GM12878 (cell line): Measurements from ENCODE around the gene TRAF2. TPM values are rescaled to one million over a fixed set of nuclear protein-coding genes. Genes with fewer than 3 reads are reported as not detected.

ENCODE experiments used
- ATAC-seq: fragments of 200-7000 bp; cut with Tn5 transposase; 3 replicates; pipeline ENCODE4 v1.9.1; 2020; ENCODE audit warnings: mild to moderate bottlenecking, moderate library complexity
- BruUV-seq: library from RNA; stranded (reverse); fragments of 400-500 nt; replicated peaks from 2 replicates; lab custom pipeline; 2021; lab: Mats Ljungman, UMichigan
- CTCF ChIA-PET: fragments of 300-600 bp; sonication (Branson Sonifier 250); formaldehyde crosslinking; extraction: SDS; loops from one replicate; lab custom pipeline; 2021; ENCODE audit warnings: inconsistent platforms; lab: Yijun Ruan, JAX
- POLR2A ChIA-PET: fragments of 350-600 bp; formaldehyde crosslinking; extraction: SDS; loops from one replicate; lab custom pipeline; 2021; ENCODE audit warnings: inconsistent platforms; lab: Charles Lee
- RAD21 ChIA-PET: fragments of 300-600 bp; sonication (Branson Sonifier 250); formaldehyde crosslinking; loops from one replicate; lab custom pipeline; 2023; ENCODE audit warnings: antibody characterized with exemption; ENCODE audit not compliant: unreplicated experiment; lab: Charles Lee
- SMC1A ChIA-PET: fragments of 300-600 bp; sonication (Branson Sonifier 250); formaldehyde crosslinking; loops from one replicate; lab custom pipeline; 2023; ENCODE audit not compliant: unreplicated experiment, uncharacterized antibody; lab: Charles Lee
- DNase-seq: peaks from one replicate; pipeline ENCODE4 v3.0.0-alpha.2; 2011; ENCODE audit warnings: low read depth, low spot score
- FAIRE-seq: peaks from 3 replicates; lab custom pipeline; 2011; peaks lifted over from hg19 to GRCh38; lab: Jason Lieb, UNC
- H2AFZ ChIP-seq: 2 replicates; pipeline ENCODE4 v1.6.0; 2011; ENCODE audit warnings: low read depth, low read length, control low read depth; ENCODE audit not compliant: control insufficient read depth
- H3K27ac ChIP-seq: 2 replicates; pipeline ENCODE4 v1.5.1; 2011; ENCODE audit warnings: control low read depth; ENCODE audit not compliant: control insufficient read depth, insufficient read depth
- H3K27me3 ChIP-seq, 2 experiments: replicated peaks in 1 of 2; 2 replicates each; pipeline versions ENCODE4 v1.6.0 to v1.6.1; 2011; ENCODE audit warnings: low read length in 1 of 2; ENCODE audit not compliant: control insufficient read depth in 2 of 2, insufficient read depth in 2 of 2
- H3K36me3 ChIP-seq, 2 experiments: 2 replicates each; pipeline ENCODE4 v1.5.1; 2011; ENCODE audit warnings: low read length in 1 of 2; ENCODE audit not compliant: control insufficient read depth in 2 of 2, insufficient read depth in 2 of 2
- H3K4me1 ChIP-seq: 2 replicates; pipeline ENCODE4 v1.6.1; 2011; ENCODE audit warnings: mild to moderate bottlenecking, low read length, moderate library complexity, mixed read lengths; ENCODE audit not compliant: control insufficient read depth, insufficient read depth
- H3K4me2 ChIP-seq: 2 replicates; pipeline ENCODE4 v1.6.0; 2011; ENCODE audit warnings: control low read depth; ENCODE audit not compliant: control insufficient read depth, insufficient read depth
- H3K4me3 ChIP-seq: fragments of 200-600 bp; sonication (generic); 2 replicates; pipeline ENCODE4 v1.5.1; 2016
- H3K79me2 ChIP-seq: 2 replicates; pipeline ENCODE4 v1.6.0; 2011; ENCODE audit warnings: low read length; ENCODE audit not compliant: control insufficient read depth, insufficient read depth
- H3K9ac ChIP-seq: 2 replicates; pipeline ENCODE4 v1.8.0; 2011; ENCODE audit warnings: low read length, control low read depth, mixed read lengths; ENCODE audit not compliant: control insufficient read depth, insufficient read depth
- H3K9me3 ChIP-seq: replicated peaks from 3 replicates; pipeline ENCODE4 v1.5.1; 2011; ENCODE audit warnings: mild to moderate bottlenecking, low read length; ENCODE audit not compliant: control insufficient read depth, insufficient read depth
- H4K20me1 ChIP-seq: 2 replicates; pipeline ENCODE4 v1.6.0; 2011; ENCODE audit not compliant: control insufficient read depth, insufficient read depth
- DPF2 ChIP-seq: fragments of 450-650 bp; IDR thresholded peaks from 2 replicates; pipeline ENCODE4 v1.6.1; 2017; ENCODE audit warnings: mild to moderate bottlenecking
- MYB ChIP-seq: fragments of 150-350 bp; IDR thresholded peaks from 2 replicates; pipeline ENCODE4 v1.6.1; 2014; ENCODE audit warnings: mild to moderate bottlenecking, low read depth, low read length, borderline replicate concordance
- MYC ChIP-seq: IDR thresholded peaks from 2 replicates; pipeline ENCODE4 v1.6.1; 2011; ENCODE audit warnings: mild to moderate bottlenecking, low read length, moderate library complexity, inconsistent platforms; ENCODE audit not compliant: insufficient read depth, insufficient replicate concordance, insufficient read length, severe bottlenecking
- REST ChIP-seq: IDR thresholded peaks from 2 replicates; pipeline ENCODE4 v1.6.1; 2012; ENCODE audit warnings: mild to moderate bottlenecking, low read depth, low read length
- SMAD1 ChIP-seq: fragments of 450-650 bp; IDR thresholded peaks from 2 replicates; pipeline ENCODE4 v1.6.1; 2018; ENCODE audit warnings: mild to moderate bottlenecking, low read depth; ENCODE audit not compliant: partially characterized antibody
- SUPT20H ChIP-seq: IDR thresholded peaks from 2 replicates; pipeline ENCODE4 v1.6.1; 2011; ENCODE audit warnings: low read depth, mild to moderate bottlenecking, low read length, moderate library complexity, borderline replicate concordance; ENCODE audit not compliant: control insufficient read depth
- TCF3 ChIP-seq: IDR thresholded peaks from 2 replicates; pipeline ENCODE4 v1.6.1; 2012; ENCODE audit warnings: low read depth, mild to moderate bottlenecking, low read length, borderline replicate concordance; ENCODE audit not compliant: insufficient read depth
- ZSCAN29 ChIP-seq: fragments of 450-650 bp; IDR thresholded peaks from 2 replicates; pipeline ENCODE4 v1.6.1; 2017; ENCODE audit warnings: mild to moderate bottlenecking, moderate library complexity
- WGBS: methylation state at CpG from one replicate; pipeline ENCODE4 v1.1.6; 2016; ENCODE audit warnings: low lambda C conversion rate; ENCODE audit not compliant: insufficient replicate concordance, insufficient coverage; ENCODE audit errors: missing lambda C conversion rate; 5-methylcytosine and 5-hydroxymethylcytosine counted together
- in situ Hi-C: fragments of 300-500 bp; cut with MboI; formaldehyde crosslinking; loops from 9 replicates; pipeline ENCODE4 v1.14.3; 2018; ENCODE audit warnings: mixed read lengths
- intact Hi-C: fragments of 100-400 bp; cut with micrococcal nuclease; formaldehyde crosslinking; loops from one replicate; pipeline ENCODE4 v1.14.2; 2022; ENCODE audit not compliant: unreplicated experiment
- polyA plus RNA-seq, 11 experiments: library from polyadenylated mRNA; depleted of rRNA in 4 of 11; unstranded in 6 of 11; stranded (reverse) in 5 of 11; fragments of >200 nt; fragmentation: Nextera tagmentation in 4 of 11; fragmentation: Illumina TruSeq in 1 of 11; extraction: Ambion mirVana in 4 of 11; extraction: Trizol in 1 of 11; gene quantifications; 1 replicate in 1 of 11; 2 replicates in 10 of 11; pipeline versions ENCODE4 v1.2.1 to v1.2.3, GENCODE V29; 2011 to 2016; ENCODE audit warnings: inconsistent platforms in 2 of 11, missing spikeins in 2 of 11, low read depth in 1 of 11
- total RNA-seq, 4 experiments: library from RNA; depleted of rRNA in 3 of 4; stranded (reverse); fragments of >200 nt in 3 of 4; fragmentation: Illumina TruSeq in 1 of 4; extraction: Trizol in 1 of 4; gene quantifications; 2 replicates each; pipeline versions ENCODE4 v1.2.1 to v1.2.3, GENCODE V29; 2013 to 2021
- TF ChIP-seq, protein P1 (sequence below): fragments of 450-650 bp; IDR thresholded peaks from 2 replicates; pipeline ENCODE4 v1.6.1; 2016; ENCODE audit warnings: mild to moderate bottlenecking

Gene TRAF2
- total and polyA plus RNA-seq, 10 of the 15 experiments (the other 5 are each of a cell fraction or from before 2014, with no cell fraction given): 0.34 to 39.5 (median 18.7) TPM

DNA sequence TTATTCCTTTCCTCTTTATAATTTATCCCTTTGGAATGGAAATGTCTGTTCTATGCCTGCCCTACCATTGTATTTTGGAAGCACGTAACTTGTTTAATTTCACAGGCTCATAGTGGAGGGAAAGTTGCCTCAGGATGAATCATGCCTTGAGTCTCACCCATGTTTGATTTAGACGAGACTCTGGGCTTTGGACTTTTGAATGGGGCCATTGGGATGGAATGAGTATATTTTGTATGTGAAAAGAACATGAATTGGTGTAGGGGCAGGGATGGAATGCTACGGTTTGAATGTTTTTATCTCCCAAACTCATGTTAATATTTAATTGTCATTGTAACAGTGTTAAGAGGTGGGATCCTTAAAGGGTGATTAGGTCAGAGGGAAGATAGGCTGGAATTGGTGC is 48.0 kb downstream of the TRAF2 start:
- Histone ChIP-seq H4K20me1 (no peaks in the 10 kb centered on the region), H3K79me2 (no peaks in the 10 kb centered on the region), H3K27ac (no peak overlapping the region), H3K4me1 (no peaks in the 10 kb centered on the region), H3K36me3 (peaks cover 0 to 8% of the 10 kb centered on the region in 2 experiments; a peak in 2 of 4 replicates), H2AFZ (no peak overlapping the region), H3K4me3 (no peak overlapping the region), H3K9me3 (no peaks in the 10 kb centered on the region; the same call in 2 of the 3 replicates), H3K4me2 (no peak overlapping the region), H3K9ac (no peak overlapping the region), H3K27me3 (no peaks in the 10 kb centered on the region)
- SMC1A ChIA-PET: no interaction called here
- RAD21 ChIA-PET: no interaction called here
- CTCF ChIA-PET: no interaction called here
- intact Hi-C loops (no loop called here), in situ Hi-C loops (no loop called here)
- 75% methylated on average over 3 of the region's 3 CpGs for WGBS
- FAIRE-seq: no peak
- POLR2A ChIA-PET: no interaction called here
- TF ChIP-seq ZSCAN29: no peak
- no peak for TF ChIP-seq MYC
- no peak for TF ChIP-seq TCF3
- no peak for TF ChIP-seq SMAD1
- no peak for TF ChIP-seq MYB
- TF ChIP-seq REST: no peak
- TF ChIP-seq DPF2: no peak
- no peak for TF ChIP-seq SUPT20H
- TF ChIP-seq, protein P1, sequence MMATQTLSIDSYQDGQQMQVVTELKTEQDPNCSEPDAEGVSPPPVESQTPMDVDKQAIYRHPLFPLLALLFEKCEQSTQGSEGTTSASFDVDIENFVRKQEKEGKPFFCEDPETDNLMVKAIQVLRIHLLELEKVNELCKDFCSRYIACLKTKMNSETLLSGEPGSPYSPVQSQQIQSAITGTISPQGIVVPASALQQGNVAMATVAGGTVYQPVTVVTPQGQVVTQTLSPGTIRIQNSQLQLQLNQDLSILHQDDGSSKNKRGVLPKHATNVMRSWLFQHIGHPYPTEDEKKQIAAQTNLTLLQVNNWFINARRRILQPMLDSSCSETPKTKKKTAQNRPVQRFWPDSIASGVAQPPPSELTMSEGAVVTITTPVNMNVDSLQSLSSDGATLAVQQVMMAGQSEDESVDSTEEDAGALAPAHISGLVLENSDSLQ: no peak
- no peak for DNase-seq
- BruUV-seq: no TSS peak
- no peak for ATAC-seq
